ENCODE results near the gene NOM1. TPM values are rescaled to one million over a fixed set of nuclear protein-coding genes. Genes with fewer than 3 reads are reported as not detected.
A peak's percentile ranks its signal among the peaks of the same experiment; 100 is the strongest.
"Not testable (repeated sequence)": the region's sequence is repeated elsewhere in the genome, so short reads cannot be mapped to it uniquely, and the experiment has no call there.

The NOM1 gene
- total RNA-seq (2012; rRNA removed): 17.2 and 17.5 TPM in 2 replicates

GRCh38 chr7:156949541-156950380, at the start of gene NOM1:
Gene NOM1 (plus strand): TSS chr7:156949712. CDS start chr7:156949738, 26 bp downstream.
- Histone ChIP-seq H3K4me2 (ENCODE audit: low read length) (peak within 1 kb of the TSS; percentile 78), H3K9me3 (replicated peaks; ENCODE audit: low read length) (no peaks in the 10 kb centered on the region), H3K36me3 (ENCODE audit: insufficient read depth, low read length) (peaks cover 27% of the 10 kb centered on the region), H3K4me1 (ENCODE audit: control insufficient read depth, insufficient read depth, low read length) (peaks cover 11% of the 10 kb centered on the region), H3K9ac (ENCODE audit: low read depth, low read length) (peak within 1 kb of the TSS; percentile 96), H3K27me3 (ENCODE audit: control insufficient read depth, insufficient read depth, low read length) (peaks cover 5% of the 10 kb centered on the region), H3K4me3 (ENCODE audit: low read length) (peak within 1 kb of the TSS; percentile 100)

- H3K36me3 ChIP-seq (ENCODE audit: insufficient read depth, low read length); H3K9ac ChIP-seq (ENCODE audit: low read depth, low read length); H3K27me3 ChIP-seq (ENCODE audit: control insufficient read depth, insufficient read depth, low read length); H3K9me3 ChIP-seq (replicated peaks; ENCODE audit: low read length); H3K4me2 ChIP-seq (ENCODE audit: low read length); H3K4me3 ChIP-seq (ENCODE audit: low read length): not testable (repeated sequence)
- peaks cover 25% of the 10 kb centered on the region for H3K4me1 ChIP-seq (ENCODE audit: control insufficient read depth, insufficient read depth, low read length)
Observed at GRCh38 chr7:156900093-156900492, 49.4 kb upstream of the NOM1 start.

- H3K36me3 ChIP-seq (ENCODE audit: insufficient read depth, low read length): no peaks in the 10 kb centered on the region
- no peaks in the 10 kb centered on the region for H3K9me3 ChIP-seq (replicated peaks; ENCODE audit: low read length)
- H3K4me3 ChIP-seq (ENCODE audit: low read length): no peak overlapping the region
- H3K9ac ChIP-seq (ENCODE audit: low read depth, low read length): no peak overlapping the region
- peaks cover 23% of the 10 kb centered on the region for H3K4me1 ChIP-seq (ENCODE audit: control insufficient read depth, insufficient read depth, low read length)
- H3K4me2 ChIP-seq (ENCODE audit: low read length): peak overlapping the region; percentile 39
- no peaks in the 10 kb centered on the region for H3K27me3 ChIP-seq (ENCODE audit: control insufficient read depth, insufficient read depth, low read length)
Observed at GRCh38 chr7:156903232-156903909, 46.1 kb upstream of the NOM1 start.

GRCh38 chr7:156906200-156906649, 43.3 kb upstream of the NOM1 start:
- Histone ChIP-seq H3K27me3 (ENCODE audit: control insufficient read depth, insufficient read depth, low read length) (no peaks in the 10 kb centered on the region), H3K4me2 (ENCODE audit: low read length) (no peak overlapping the region), H3K4me1 (ENCODE audit: control insufficient read depth, insufficient read depth, low read length) (peaks cover 17% of the 10 kb centered on the region), H3K9ac (ENCODE audit: low read depth, low read length) (no peak overlapping the region), H3K36me3 (ENCODE audit: insufficient read depth, low read length) (no peaks in the 10 kb centered on the region), H3K4me3 (ENCODE audit: low read length) (no peak overlapping the region), H3K9me3 (replicated peaks; ENCODE audit: low read length) (no peaks in the 10 kb centered on the region)

GRCh38 chr7:156907656-156908055, 41.9 kb upstream of the NOM1 start:
- H3K4me3 ChIP-seq (ENCODE audit: low read length): no peak overlapping the region
- no peaks in the 10 kb centered on the region for H3K27me3 ChIP-seq (ENCODE audit: control insufficient read depth, insufficient read depth, low read length)
- H3K4me1 ChIP-seq (ENCODE audit: control insufficient read depth, insufficient read depth, low read length): peaks cover 17% of the 10 kb centered on the region
- H3K4me2 ChIP-seq (ENCODE audit: low read length): no peak overlapping the region
- H3K9me3 ChIP-seq (replicated peaks; ENCODE audit: low read length): no peaks in the 10 kb centered on the region
- no peak overlapping the region for H3K9ac ChIP-seq (ENCODE audit: low read depth, low read length)
- H3K36me3 ChIP-seq (ENCODE audit: insufficient read depth, low read length): no peaks in the 10 kb centered on the region

GRCh38 chr7:156909574-156910252, 39.8 kb upstream of the NOM1 start:
- H3K27me3 ChIP-seq (ENCODE audit: control insufficient read depth, insufficient read depth, low read length); H3K4me1 ChIP-seq (ENCODE audit: control insufficient read depth, insufficient read depth, low read length): not testable (repeated sequence)

GRCh38 chr7:156918635-156919034, 30.9 kb upstream of the NOM1 start:
- no peak overlapping the region for H3K4me2 ChIP-seq (ENCODE audit: low read length)
- H3K4me3 ChIP-seq (ENCODE audit: low read length): no peak overlapping the region
- no peak overlapping the region for H3K9ac ChIP-seq (ENCODE audit: low read depth, low read length)
- H3K9me3 ChIP-seq (replicated peaks; ENCODE audit: low read length): no peaks in the 10 kb centered on the region
- H3K36me3 ChIP-seq (ENCODE audit: insufficient read depth, low read length): no peaks in the 10 kb centered on the region
- no peaks in the 10 kb centered on the region for H3K4me1 ChIP-seq (ENCODE audit: control insufficient read depth, insufficient read depth, low read length)
- H3K27me3 ChIP-seq (ENCODE audit: control insufficient read depth, insufficient read depth, low read length): peaks cover 12% of the 10 kb centered on the region

More at GRCh38 chr7:156909574-156910252, 39.8 kb upstream of the NOM1 start:
- not testable (repeated sequence) for H3K9ac ChIP-seq (ENCODE audit: low read depth, low read length); H3K9me3 ChIP-seq (replicated peaks; ENCODE audit: low read length); H3K36me3 ChIP-seq (ENCODE audit: insufficient read depth, low read length); H3K4me3 ChIP-seq (ENCODE audit: low read length); H3K4me2 ChIP-seq (ENCODE audit: low read length)

- no peaks in the 10 kb centered on the region for H3K9me3 ChIP-seq (replicated peaks; ENCODE audit: low read length)
- H3K4me3 ChIP-seq (ENCODE audit: low read length): no peak overlapping the region
- no peaks in the 10 kb centered on the region for H3K36me3 ChIP-seq (ENCODE audit: insufficient read depth, low read length)
- H3K4me2 ChIP-seq (ENCODE audit: low read length): no peak overlapping the region
- H3K4me1 ChIP-seq (ENCODE audit: control insufficient read depth, insufficient read depth, low read length): no peaks in the 10 kb centered on the region
- H3K27me3 ChIP-seq (ENCODE audit: control insufficient read depth, insufficient read depth, low read length): peaks cover 12% of the 10 kb centered on the region
- H3K9ac ChIP-seq (ENCODE audit: low read depth, low read length): no peak overlapping the region
Observed at GRCh38 chr7:156919132-156919713, 30.3 kb upstream of the NOM1 start.

- H3K4me2 ChIP-seq (ENCODE audit: low read length): no peak overlapping the region
- peaks cover 12% of the 10 kb centered on the region for H3K27me3 ChIP-seq (ENCODE audit: control insufficient read depth, insufficient read depth, low read length)
- H3K9ac ChIP-seq (ENCODE audit: low read depth, low read length): no peak overlapping the region
- H3K9me3 ChIP-seq (replicated peaks; ENCODE audit: low read length): no peaks in the 10 kb centered on the region
- H3K4me1 ChIP-seq (ENCODE audit: control insufficient read depth, insufficient read depth, low read length): no peaks in the 10 kb centered on the region
- H3K4me3 ChIP-seq (ENCODE audit: low read length): no peak overlapping the region
- no peaks in the 10 kb centered on the region for H3K36me3 ChIP-seq (ENCODE audit: insufficient read depth, low read length)
Observed at GRCh38 chr7:156920076-156920475, 29.4 kb upstream of the NOM1 start.

- not testable (repeated sequence) for H3K4me2 ChIP-seq (ENCODE audit: low read length); H3K9ac ChIP-seq (ENCODE audit: low read depth, low read length); H3K4me3 ChIP-seq (ENCODE audit: low read length); H3K36me3 ChIP-seq (ENCODE audit: insufficient read depth, low read length); H3K9me3 ChIP-seq (replicated peaks; ENCODE audit: low read length); H3K4me1 ChIP-seq (ENCODE audit: control insufficient read depth, insufficient read depth, low read length)
- H3K27me3 ChIP-seq (ENCODE audit: control insufficient read depth, insufficient read depth, low read length): peaks cover 12% of the 10 kb centered on the region
Observed at GRCh38 chr7:156920487-156921373, 28.8 kb upstream of the NOM1 start.

Data from skeletal muscle satellite cell (primary cell).